Measurements from ENCODE around the gene TMEM31. TPM values are rescaled to one million over a fixed set of nuclear protein-coding genes. Genes with fewer than 3 reads are reported as not detected.
"Not testable (repeated sequence)": the region's sequence is repeated elsewhere in the genome, so short reads cannot be mapped to it uniquely, and the experiment has no call there.

TMEM31 gene
- total RNA-seq, 1 donor from 2014 or later = not detected

GRCh38 chrX:103726477-103726876 lies 15.8 kb downstream of the TMEM31 start:
- no peak for DNase-seq (ENCODE audit: low spot score)

- DNase-seq (ENCODE audit: low spot score) = no peak
These were observed 16.4 kb downstream of the TMEM31 start for GRCh38 chrX:103727115-103727514.

GRCh38 chrX:103729015-103729414 lies 18.3 kb downstream of the TMEM31 start:
- no peak for DNase-seq (ENCODE audit: low spot score)

GRCh38 chrX:103730147-103730795 lies 19.6 kb downstream of the TMEM31 start:
- DNase-seq (ENCODE audit: low spot score) = no peak

- DNase-seq (ENCODE audit: low spot score) = no peak
These were observed 20.2 kb downstream of the TMEM31 start for GRCh38 chrX:103730796-103731493.

- no peak for DNase-seq (ENCODE audit: low spot score)
These were observed 22.3 kb downstream of the TMEM31 start for GRCh38 chrX:103733017-103733416.

- DNase-seq (ENCODE audit: low spot score) = no peak
These were observed 23.5 kb downstream of the TMEM31 start for GRCh38 chrX:103734125-103734760.

GRCh38 chrX:103737696-103738095 lies 27.0 kb downstream of the TMEM31 start:
- DNase-seq (ENCODE audit: low spot score) = no peak

- no peak for DNase-seq (ENCODE audit: low spot score)
These were observed 28.7 kb downstream of the TMEM31 start for GRCh38 chrX:103739421-103739820.

GRCh38 chrX:103741879-103742278 lies 31.2 kb downstream of the TMEM31 start:
- no peak for DNase-seq (ENCODE audit: low spot score)

- DNase-seq (ENCODE audit: low spot score) = no peak
These were observed 31.6 kb downstream of the TMEM31 start for GRCh38 chrX:103742339-103742738.

GRCh38 chrX:103747163-103747562 lies 36.5 kb downstream of the TMEM31 start:
- no peak for DNase-seq (ENCODE audit: low spot score)

GRCh38 chrX:103754401-103754800 lies 43.7 kb downstream of the TMEM31 start:
- no peak for DNase-seq (ENCODE audit: low spot score)

- no peak for DNase-seq (ENCODE audit: low spot score)
These were observed 46.0 kb downstream of the TMEM31 start for GRCh38 chrX:103756736-103757135.

GRCh38 chrX:103758555-103758954 lies 47.8 kb downstream of the TMEM31 start:
- DNase-seq (ENCODE audit: low spot score) = no peak

- DNase-seq (ENCODE audit: low spot score) = not testable (repeated sequence)
These were observed 52.8 kb downstream of the TMEM31 start for GRCh38 chrX:103763541-103763940.

Other genes starting within 250 kb of the TMEM31 start
- gene RAB40A, start 191.4 kb upstream of the TMEM31 start, total RNA-seq = 2.8 TPM
- 145 TPM for gene TCEAL4, start 125.4 kb upstream of the TMEM31 start, total RNA-seq
- gene TCEAL3, start 102.9 kb upstream of the TMEM31 start, total RNA-seq = 49.1 TPM
- gene TCEAL1, start 81.9 kb upstream of the TMEM31 start, total RNA-seq = 53.7 TPM
- gene MORF4L2, start 24.2 kb upstream of the TMEM31 start, total RNA-seq = 307 TPM
- 2.1 TPM for gene PLP1, start 65.9 kb downstream of the TMEM31 start, total RNA-seq
- gene RAB9B, start 121.3 kb downstream of the TMEM31 start, total RNA-seq = 6.5 TPM

Measured in ureter (tissue), 1 donor.